GM19238 (cell line): Measurements from ENCODE around the gene DNMBP.
"Not testable (repeated sequence)": the region's sequence is repeated elsewhere in the genome, so short reads cannot be mapped to it uniquely, and the experiment has no call there.

Experiments
- DNase-seq: peaks from one replicate; pipeline ENCODE4 v3.0.0; 2011; ENCODE audit warnings: low spot score; ENCODE audit not compliant: insufficient read length

DNMBP gene

GRCh38 chr10:99915414-99915813 is 94.3 kb downstream of the DNMBP start:
- no peak for DNase-seq

GRCh38 chr10:99914236-99914635 is 95.5 kb downstream of the DNMBP start:
- no peak for DNase-seq

GRCh38 chr10:99913831-99914235 is 95.9 kb downstream of the DNMBP start:
- DNase-seq, result no peak

- no peak for DNase-seq
Observed at GRCh38 chr10:99912041-99912440, 97.7 kb downstream of the DNMBP start.

- no peak for DNase-seq
Observed at GRCh38 chr10:99908512-99908911, 101.2 kb downstream of the DNMBP start.

- no peak for DNase-seq
Observed at GRCh38 chr10:99906470-99906869, 103.3 kb downstream of the DNMBP start.

GRCh38 chr10:99905971-99906370 is 103.8 kb downstream of the DNMBP start:
- no peak for DNase-seq

- DNase-seq, result no peak
Observed at GRCh38 chr10:99895867-99896266, 113.9 kb downstream of the DNMBP start.

GRCh38 chr10:99895066-99895465 is 114.7 kb downstream of the DNMBP start:
- DNase-seq, result not testable (repeated sequence)

GRCh38 chr10:99894613-99895012 is 115.1 kb downstream of the DNMBP start:
- no peak for DNase-seq

GRCh38 chr10:99888622-99889021 is 121.1 kb downstream of the DNMBP start:
- DNase-seq, result no peak

- DNase-seq, result no peak
Observed at GRCh38 chr10:99883523-99883922, 126.2 kb downstream of the DNMBP start.

- no peak for DNase-seq
Observed at GRCh38 chr10:99881371-99881770, 128.4 kb downstream of the DNMBP start.

GRCh38 chr10:99880080-99880835 is 129.5 kb downstream of the DNMBP start:
- no peak for DNase-seq

GRCh38 chr10:99875473-99875872 is 134.3 kb downstream of the DNMBP start:
- no peak for DNase-seq

GRCh38 chr10:99874341-99875085 is 135.2 kb downstream of the DNMBP start:
- DNase-seq, result no peak

GRCh38 chr10:99873846-99874245 is 135.9 kb downstream of the DNMBP start:
- no peak for DNase-seq

- DNase-seq, result no peak
Observed at GRCh38 chr10:99872367-99873162, 137.2 kb downstream of the DNMBP start.

- DNase-seq, result no peak
Observed at GRCh38 chr10:99870123-99870730, 139.5 kb downstream of the DNMBP start.

GRCh38 chr10:99869581-99870122 is 140.1 kb downstream of the DNMBP start:
- DNase-seq, result no peak

- DNase-seq, result not testable (repeated sequence)
Observed at GRCh38 chr10:99867250-99867649, 142.5 kb downstream of the DNMBP start.
